ENCODE results near the gene RALGAPA2.

DNA sequence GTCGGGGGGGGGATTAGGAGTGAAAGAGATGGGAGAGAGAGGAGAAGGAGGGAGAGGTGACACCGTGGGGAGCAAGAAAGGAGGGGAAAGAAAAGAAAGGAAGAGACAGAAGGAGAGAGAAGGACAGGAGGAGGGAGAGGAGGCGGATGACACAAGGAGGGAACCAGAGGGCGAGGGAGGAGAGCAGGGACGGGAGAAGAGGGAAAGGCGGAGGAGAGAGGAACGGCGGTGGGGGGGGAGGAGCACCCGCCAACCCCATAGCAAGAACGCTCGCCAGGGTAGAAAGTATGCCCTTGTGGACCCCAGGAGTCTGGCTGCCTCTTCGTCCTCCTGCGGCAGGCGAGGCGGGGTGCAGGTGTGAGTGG is 349.0 kb downstream of the RALGAPA2 start:
- TF ChIP-seq, protein P1, sequence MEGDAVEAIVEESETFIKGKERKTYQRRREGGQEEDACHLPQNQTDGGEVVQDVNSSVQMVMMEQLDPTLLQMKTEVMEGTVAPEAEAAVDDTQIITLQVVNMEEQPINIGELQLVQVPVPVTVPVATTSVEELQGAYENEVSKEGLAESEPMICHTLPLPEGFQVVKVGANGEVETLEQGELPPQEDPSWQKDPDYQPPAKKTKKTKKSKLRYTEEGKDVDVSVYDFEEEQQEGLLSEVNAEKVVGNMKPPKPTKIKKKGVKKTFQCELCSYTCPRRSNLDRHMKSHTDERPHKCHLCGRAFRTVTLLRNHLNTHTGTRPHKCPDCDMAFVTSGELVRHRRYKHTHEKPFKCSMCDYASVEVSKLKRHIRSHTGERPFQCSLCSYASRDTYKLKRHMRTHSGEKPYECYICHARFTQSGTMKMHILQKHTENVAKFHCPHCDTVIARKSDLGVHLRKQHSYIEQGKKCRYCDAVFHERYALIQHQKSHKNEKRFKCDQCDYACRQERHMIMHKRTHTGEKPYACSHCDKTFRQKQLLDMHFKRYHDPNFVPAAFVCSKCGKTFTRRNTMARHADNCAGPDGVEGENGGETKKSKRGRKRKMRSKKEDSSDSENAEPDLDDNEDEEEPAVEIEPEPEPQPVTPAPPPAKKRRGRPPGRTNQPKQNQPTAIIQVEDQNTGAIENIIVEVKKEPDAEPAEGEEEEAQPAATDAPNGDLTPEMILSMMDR (IDR thresholded peaks at IDR 0.05), result no peak
- no peak for TF ChIP-seq POLR2A (IDR thresholded peaks at IDR 0.05)

Data from thyroid gland (tissue), 4 donors.